ENCODE data around the gene ESRRB.
"Not testable (repeated sequence)": the region's sequence is repeated elsewhere in the genome, so short reads cannot be mapped to it uniquely, and the experiment has no call there.

GRCh38 chr14:76536636-76537035 lies 160.7 kb downstream of the ESRRB start:
- TF ChIP-seq CTCF, POLR2A (IDR thresholded peaks at IDR 0.05): not testable (repeated sequence)

Data from Peyer's patch (tissue), 4 donors.